ENCODE measurements around the gene LRRC26.
"Not testable (repeated sequence)": the region's sequence is repeated elsewhere in the genome, so short reads cannot be mapped to it uniquely, and the experiment has no call there.

Gene LRRC26

DNA sequence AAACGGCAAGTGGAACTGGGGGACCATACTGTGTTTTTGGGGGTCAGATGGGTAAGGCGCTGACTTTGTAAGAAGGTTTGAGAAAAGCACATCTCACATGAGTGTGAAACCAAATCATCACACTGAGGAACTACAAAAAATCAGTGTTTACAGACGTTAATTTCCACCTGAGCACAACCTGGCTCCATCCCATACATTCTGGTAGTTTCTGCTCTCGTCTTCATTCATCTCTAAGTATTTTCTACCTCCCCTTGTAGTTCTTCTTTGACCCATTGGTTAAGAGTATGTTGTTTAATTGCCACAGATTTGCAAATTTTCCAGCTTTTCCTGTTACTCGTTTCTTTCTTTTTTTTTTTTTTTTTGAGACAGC is 46.4 kb downstream of the LRRC26 start:
- ChIA-PET CTCF (interaction anchor here (0.6 to 3.9 kb wide), 6 partner anchors 8 to 119 kb away, joined by 3 to 28 read pairs (median 4); partner anchors contain the start of genes RNF224 and TPRN), POLR2A (no interaction called here)
- no peak overlapping the region for H3K4me3 ChIP-seq (ENCODE audit: low read depth, low read length)
- DNase-seq (ENCODE audit: low read depth, low spot score) = no peak
- TF ChIP-seq, protein P1, sequence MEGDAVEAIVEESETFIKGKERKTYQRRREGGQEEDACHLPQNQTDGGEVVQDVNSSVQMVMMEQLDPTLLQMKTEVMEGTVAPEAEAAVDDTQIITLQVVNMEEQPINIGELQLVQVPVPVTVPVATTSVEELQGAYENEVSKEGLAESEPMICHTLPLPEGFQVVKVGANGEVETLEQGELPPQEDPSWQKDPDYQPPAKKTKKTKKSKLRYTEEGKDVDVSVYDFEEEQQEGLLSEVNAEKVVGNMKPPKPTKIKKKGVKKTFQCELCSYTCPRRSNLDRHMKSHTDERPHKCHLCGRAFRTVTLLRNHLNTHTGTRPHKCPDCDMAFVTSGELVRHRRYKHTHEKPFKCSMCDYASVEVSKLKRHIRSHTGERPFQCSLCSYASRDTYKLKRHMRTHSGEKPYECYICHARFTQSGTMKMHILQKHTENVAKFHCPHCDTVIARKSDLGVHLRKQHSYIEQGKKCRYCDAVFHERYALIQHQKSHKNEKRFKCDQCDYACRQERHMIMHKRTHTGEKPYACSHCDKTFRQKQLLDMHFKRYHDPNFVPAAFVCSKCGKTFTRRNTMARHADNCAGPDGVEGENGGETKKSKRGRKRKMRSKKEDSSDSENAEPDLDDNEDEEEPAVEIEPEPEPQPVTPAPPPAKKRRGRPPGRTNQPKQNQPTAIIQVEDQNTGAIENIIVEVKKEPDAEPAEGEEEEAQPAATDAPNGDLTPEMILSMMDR (IDR thresholded peaks at IDR 0.05; ENCODE audit: insufficient read depth, low read length, missing control alignments) = no peak

DNA sequence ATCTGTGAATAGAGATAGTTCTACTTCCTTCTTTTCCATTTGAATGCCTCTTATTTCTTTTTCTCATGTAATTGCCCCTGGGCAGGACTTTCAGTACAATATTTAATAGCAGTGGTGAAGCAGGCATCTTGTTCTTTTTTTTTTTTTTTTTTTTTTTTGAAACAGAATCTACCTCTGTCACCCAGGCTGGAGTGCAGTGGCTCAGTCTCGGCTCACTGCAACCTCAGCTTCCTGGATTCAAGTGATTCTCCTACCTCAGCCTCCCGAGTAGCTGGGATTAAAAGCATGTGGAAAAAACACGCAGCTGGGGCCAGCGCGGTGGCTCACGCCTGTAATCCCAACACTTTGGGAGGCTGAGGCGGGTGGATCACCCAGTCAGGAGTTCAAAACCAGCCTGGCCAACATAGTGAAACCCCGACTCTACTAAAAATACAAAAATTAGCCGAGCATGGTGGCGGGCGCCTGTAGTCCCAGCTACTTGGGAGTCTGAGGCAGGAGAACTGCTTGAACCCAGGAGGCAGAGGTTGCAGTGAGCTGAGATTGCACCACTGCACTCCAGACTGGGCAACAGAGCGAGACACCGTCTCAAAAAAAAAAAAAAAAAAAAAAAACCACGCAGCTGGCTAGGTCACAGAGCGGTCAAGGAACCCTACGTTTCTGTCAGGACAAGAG is 46.9 kb downstream of the LRRC26 start:
- H3K4me3 ChIP-seq (ENCODE audit: low read depth, low read length); POLR2A ChIA-PET; DNase-seq (ENCODE audit: low read depth, low spot score): not testable (repeated sequence)
- CTCF ChIA-PET = interaction anchor here (0.6 to 3.9 kb wide), 6 partner anchors 8 to 119 kb away, joined by 3 to 28 read pairs (median 4); partner anchors contain the start of gene RNF224

DNA sequence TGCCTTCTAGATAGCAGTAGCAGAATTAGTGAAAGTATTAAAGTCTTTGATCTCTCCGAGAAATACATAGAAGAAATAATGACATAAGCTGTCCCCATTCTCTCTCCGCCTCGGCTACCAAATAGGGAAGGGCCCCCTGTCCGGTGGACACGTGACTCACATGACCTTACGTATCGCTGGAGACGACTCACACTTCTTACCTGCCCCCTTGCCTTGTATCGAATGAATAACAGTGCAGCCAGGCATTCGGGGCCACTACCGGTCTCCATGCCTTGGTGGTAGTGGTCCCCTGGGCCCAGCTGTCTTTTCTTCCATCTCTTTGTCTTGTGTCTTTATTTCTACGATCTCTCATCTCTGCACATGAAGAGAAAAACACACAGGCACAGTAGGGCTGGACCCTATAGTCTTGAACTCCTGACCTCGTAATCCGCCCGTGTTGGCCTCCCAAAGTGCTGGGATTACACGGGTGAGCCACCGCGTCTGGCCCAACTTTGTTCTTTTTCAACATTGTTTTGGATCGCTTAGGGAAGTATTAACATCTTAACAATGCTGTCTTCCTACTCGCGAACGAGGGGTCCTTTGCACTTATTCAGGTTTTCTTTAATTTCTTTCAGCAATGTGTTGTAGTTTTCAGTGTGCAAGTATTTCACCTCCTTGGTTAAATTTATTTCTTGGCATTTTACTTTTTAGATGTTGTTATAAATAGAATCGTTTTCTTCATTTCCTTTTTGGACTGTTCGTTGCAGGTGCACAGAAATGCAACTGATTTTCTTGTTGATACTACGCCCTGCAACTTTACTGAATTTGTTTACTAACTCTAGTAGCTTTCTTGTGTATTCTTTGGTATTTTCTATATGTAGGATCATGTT is 47.7 kb downstream of the LRRC26 start:
- DNase-seq (ENCODE audit: low read depth, low spot score); H3K4me3 ChIP-seq (ENCODE audit: low read depth, low read length); POLR2A ChIA-PET: not testable (repeated sequence)
- CTCF ChIA-PET = interaction anchor here (0.6 to 3.9 kb wide), 4 partner anchors 9 to 114 kb away, joined by 3 to 28 read pairs (median 4); partner anchors contain the start of gene RNF224

All from AG04449 (cell line).